Effector memory CD4-positive, alpha-beta T cell (primary cell): ENCODE data around the gene FAM171A2.
"Not testable (repeated sequence)": the region's sequence is repeated elsewhere in the genome, so short reads cannot be mapped to it uniquely, and the experiment has no call there.

Experiments
- DNase-seq, 3 donors: peaks; one replicate each; pipeline ENCODE4 v3.0.0-alpha.2; 2020
- H3K27ac ChIP-seq: 2 replicates; pipeline ENCODE4 v1.7.0; 2013; ENCODE audit warnings: mild to moderate bottlenecking, low read length, moderate library complexity; ENCODE audit not compliant: insufficient read depth, poor library complexity, severe bottlenecking
- H3K27me3 ChIP-seq: replicated peaks from 2 replicates; pipeline ENCODE4 v1.7.0; 2013; ENCODE audit warnings: mild to moderate bottlenecking, low read length; ENCODE audit not compliant: insufficient read depth, control insufficient read depth, poor library complexity, severe bottlenecking
- H3K36me3 ChIP-seq: 2 replicates; pipeline ENCODE4 v1.7.0; 2013; ENCODE audit warnings: mild to moderate bottlenecking, low read length, moderate library complexity; ENCODE audit not compliant: control insufficient read depth, insufficient read depth
- H3K4me1 ChIP-seq: 2 replicates; pipeline ENCODE4 v1.7.0; 2013; ENCODE audit warnings: low read length, mild to moderate bottlenecking; ENCODE audit not compliant: control insufficient read depth, insufficient read depth, poor library complexity, severe bottlenecking
- H3K4me3 ChIP-seq: 2 replicates; pipeline ENCODE4 v1.7.0; 2013; ENCODE audit warnings: low read length, low read depth, mild to moderate bottlenecking; ENCODE audit not compliant: insufficient read depth, poor library complexity, severe bottlenecking
- H3K9me3 ChIP-seq: 2 replicates; pipeline ENCODE4 v1.7.0; 2013; ENCODE audit warnings: mild to moderate bottlenecking, low read length, moderate library complexity; ENCODE audit not compliant: control insufficient read depth

Gene FAM171A2

DNA sequence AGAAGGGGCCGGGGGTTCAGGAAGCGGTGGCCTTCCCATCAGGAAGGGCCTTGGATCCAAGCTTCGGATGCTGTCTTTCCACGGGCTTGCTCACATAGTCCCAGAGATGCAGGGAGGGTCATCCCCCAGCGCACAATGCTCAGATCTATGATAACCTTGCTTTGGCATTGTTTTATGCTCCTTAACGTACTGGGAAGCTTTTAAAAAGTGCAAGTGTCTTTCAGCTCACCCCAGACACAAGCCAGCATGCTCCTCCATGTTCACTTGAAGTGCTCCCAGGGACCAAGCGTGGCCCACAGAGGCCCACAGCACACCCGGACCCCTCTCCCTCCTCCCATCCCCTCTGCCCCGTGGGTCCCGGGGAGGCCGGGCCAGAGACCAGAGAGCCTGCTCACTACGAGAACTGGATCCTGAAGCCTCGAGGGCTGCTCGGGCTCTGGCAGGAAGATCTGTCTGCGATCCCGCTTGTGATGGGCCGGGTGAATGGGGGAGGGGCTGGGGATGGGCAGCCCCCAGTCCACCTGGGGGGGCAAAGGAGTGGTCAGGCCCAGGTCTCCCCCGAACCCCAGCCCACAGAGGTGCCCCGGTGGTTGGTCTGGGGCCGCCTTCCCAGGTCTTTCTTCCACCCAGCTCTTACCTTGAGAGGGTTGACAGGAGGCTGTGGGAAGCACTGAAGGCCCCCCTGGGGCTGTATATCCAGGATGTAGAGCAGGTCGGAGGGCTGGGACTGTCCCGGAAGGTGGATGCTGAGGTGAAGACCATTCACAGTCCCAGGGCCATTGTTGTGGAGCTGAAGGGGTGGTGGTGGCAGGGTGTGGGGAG is 11.8 kb upstream of the FAM171A2 start:
- no peaks in the 10 kb centered on the region for H3K36me3 ChIP-seq

DNA sequence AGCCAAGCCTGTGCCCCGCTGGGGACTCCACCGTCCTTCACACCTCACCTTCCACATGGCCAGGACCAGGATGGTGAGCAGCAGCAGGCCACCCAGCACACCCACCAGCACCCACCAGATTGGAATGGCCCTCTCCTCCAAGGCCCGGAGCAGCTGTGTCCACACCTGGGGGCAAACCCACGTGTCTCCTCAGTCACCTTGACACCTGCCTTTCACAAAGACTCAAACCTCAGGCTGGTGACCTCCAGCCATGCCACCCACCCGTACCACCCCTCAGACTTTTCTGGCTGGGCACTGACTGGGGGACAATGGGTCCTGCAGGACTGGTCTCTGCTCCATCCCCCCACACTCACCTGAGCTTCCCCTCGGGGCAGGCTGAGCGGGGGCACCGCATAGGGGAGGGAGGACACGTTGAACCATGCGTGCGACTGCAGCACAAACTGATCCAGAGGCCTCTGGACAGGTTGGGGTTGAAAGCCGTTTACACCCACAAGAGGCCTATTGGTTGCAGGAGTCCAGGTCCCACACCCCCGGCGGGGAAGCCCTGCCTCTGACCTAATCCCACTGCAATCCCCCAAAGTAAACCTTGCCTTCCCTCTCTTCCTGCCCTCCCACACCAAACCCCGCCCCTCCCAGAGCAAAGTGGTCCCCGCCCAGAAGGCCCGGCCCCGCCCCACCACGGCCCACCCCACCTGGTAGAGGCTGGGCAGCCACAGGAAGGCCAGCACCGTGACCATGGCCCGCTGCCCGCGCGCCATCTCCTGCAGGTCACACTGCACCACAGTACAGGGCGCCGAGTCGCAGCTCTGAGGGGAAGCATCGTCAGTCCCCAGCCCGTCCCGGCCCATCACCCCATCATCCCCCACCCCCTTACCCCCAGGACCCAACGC is 10.9 kb upstream of the FAM171A2 start:
- H3K4me3 ChIP-seq: no peak overlapping the region

More for the DNA sequence above, 11.8 kb upstream of the FAM171A2 start:
- no peaks in the 10 kb centered on the region for H3K4me1 ChIP-seq
- H3K9me3 ChIP-seq: no peaks in the 10 kb centered on the region
- no peak for DNase-seq
- no peak overlapping the region for H3K27ac ChIP-seq
- no peak overlapping the region for H3K4me3 ChIP-seq
- H3K27me3 ChIP-seq: no peaks in the 10 kb centered on the region

DNA sequence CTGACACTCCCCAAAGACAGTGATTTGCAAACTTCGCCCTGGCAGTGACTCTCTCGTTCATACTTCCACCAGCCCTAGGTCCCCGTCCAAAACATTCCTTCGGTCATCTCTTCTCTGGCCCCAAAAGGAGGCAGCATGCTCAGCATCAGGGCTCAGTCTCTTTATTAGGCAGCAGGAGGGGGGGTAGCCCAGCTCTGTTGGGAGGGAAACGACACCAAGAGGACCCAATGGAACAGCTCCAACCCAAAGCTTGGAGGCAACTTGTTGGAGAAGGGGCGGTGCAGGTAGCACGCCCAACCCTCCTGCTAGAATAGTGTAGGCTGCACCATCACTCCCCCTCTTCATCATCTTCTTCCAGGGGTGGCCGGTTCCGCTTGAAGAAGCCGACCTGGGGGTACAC is 8.4 kb upstream of the FAM171A2 start:
- H3K9me3 ChIP-seq: no peaks in the 10 kb centered on the region
- no peaks in the 10 kb centered on the region for H3K36me3 ChIP-seq
- DNase-seq: no peak
- H3K27me3 ChIP-seq: no peaks in the 10 kb centered on the region
- H3K4me3 ChIP-seq: no peak overlapping the region
- H3K27ac ChIP-seq: no peak overlapping the region
- no peaks in the 10 kb centered on the region for H3K4me1 ChIP-seq

More for the DNA sequence above, 10.9 kb upstream of the FAM171A2 start:
- Histone ChIP-seq H3K4me1 (no peaks in the 10 kb centered on the region), H3K27ac (no peak overlapping the region), H3K36me3 (no peaks in the 10 kb centered on the region), H3K27me3 (no peaks in the 10 kb centered on the region), H3K9me3 (no peaks in the 10 kb centered on the region)
- DNase-seq: no peak

DNA sequence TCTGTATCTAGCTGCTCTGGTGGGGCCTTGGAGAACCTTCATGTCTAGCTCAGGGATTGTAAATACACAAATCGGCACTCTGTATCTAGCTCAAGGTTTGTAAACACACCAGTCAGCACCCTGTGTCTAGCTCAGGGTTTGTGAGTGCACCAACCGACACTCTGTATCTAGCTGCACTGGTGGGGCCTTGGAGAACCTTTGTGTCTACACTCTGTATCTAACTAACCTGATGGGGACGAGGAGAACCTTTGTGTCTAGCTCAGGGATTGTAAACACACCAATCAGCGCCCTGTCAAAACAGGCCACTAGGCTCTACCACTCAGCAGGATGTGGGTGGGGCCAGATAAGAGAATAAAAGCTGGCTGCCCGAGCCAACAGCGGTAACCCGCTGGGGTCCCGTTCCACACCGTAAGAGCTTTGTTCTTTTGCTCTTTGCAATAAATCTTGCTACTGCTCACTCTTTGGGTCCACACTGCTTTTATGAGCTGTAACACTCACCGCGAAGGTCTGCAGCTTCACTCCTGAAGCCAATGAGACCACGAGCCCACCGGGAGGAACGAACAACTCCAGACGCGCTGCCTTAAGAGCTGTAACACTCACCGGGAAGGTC is 5.9 kb upstream of the FAM171A2 start:
- not testable (repeated sequence) for H3K9me3 ChIP-seq, H3K4me3 ChIP-seq, H3K36me3 ChIP-seq, H3K27ac ChIP-seq, H3K4me1 ChIP-seq, H3K27me3 ChIP-seq, DNase-seq

DNA sequence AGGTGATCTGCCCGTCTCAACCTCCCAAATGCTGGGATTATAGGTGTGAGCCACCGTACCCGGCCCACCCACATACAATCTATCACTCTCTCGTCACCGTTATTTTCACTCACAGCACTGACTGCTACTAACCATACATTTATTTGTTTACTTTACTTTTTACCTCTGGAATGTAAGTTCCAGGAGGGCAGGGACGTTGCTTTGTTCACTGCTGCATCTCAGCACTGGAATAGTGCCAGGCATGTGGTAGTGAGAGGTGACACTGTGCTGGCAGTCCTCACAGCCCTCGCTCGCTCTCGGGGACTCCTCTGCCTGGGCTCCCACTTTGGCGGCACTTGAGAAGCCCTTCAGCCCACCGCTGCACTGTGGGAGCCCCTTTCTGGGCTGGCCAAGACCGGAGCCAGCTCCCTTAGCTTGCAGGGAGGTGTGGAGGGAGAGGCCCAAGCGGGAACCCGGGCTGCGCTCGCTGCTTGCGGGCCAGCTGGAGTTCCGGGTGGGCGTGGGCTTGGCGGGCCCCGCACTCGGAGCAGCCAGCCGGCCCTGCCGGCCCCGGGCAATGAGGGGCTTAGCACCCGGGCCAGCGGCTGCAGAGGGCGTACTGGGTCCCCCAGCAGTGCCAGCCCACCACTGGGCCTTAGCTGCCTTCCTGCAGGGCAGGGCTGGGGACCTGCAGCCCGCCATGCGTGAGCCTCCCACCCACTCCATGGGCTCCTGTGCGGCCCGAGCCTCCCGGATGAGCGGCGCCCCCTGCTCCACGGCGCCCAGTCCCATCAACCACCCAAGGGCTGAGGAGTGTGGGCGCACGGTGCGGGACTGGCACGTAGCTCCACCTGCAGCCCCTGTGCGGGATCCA is 5.0 kb upstream of the FAM171A2 start:
- not testable (repeated sequence) for H3K9me3 ChIP-seq, H3K4me3 ChIP-seq, H3K36me3 ChIP-seq, DNase-seq, H3K4me1 ChIP-seq, H3K27ac ChIP-seq, H3K27me3 ChIP-seq

DNA sequence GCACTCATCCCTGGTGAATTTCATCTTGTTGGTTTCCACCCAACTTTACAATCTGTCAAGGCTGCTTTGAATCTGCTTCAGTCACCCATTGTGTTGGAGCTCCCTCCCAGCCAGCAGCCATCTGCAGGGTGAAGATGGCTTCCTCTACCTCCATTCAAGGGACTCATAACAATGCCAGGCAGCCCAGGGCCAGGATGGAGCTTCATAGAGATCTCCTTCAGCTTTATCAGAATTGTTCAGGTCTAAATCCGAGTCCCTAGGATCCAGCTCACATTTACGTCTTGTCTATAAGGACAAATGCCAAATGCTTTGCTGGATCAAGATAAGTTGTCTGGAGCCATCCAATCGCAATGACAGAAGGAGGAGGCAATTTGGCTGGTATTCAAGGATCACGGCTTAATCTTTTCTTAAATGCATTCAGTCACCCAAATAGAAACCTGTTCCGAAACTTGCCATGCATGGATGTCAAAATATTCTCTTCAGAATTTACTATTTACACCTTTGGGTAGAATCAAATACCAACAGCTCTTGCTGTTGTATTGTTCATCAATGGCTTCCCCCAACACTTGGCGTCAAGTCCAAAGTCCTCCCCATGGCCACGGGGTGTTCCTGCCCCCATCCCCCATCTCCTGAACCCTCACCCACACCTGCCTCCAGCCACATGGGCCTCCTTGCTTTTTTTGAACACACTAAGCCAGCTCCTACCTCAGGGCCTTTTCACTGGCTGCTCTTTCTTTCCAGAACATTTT is 3.8 kb upstream of the FAM171A2 start:
- Histone ChIP-seq H3K4me1 (peaks cover 5% of the 10 kb centered on the region), H3K4me3 (no peak overlapping the region), H3K9me3 (no peaks in the 10 kb centered on the region), H3K27me3 (peaks cover 7% of the 10 kb centered on the region), H3K36me3 (no peaks in the 10 kb centered on the region), H3K27ac (no peak overlapping the region)
- DNase-seq: no peak

DNA sequence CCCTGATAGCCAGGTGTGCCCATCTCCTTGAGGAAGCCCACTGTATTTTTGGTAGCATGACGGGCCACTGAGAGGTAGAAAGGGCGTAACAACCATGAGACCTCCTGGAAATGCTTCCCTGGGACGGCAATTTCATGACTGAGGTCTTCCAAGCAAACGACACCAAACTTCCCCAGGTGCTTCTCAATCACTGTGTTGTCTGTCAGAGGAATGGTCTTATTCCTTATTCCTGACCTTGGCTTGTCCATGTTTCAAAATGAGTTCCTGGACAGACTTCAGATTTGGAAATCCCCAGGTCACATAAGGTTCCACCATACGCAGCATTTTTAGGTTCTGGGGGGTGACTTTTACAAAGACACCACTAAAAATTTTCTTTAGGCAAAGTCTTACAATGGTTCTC is 1.4 kb upstream of the FAM171A2 start:
- H3K4me1 ChIP-seq, H3K4me3 ChIP-seq, H3K36me3 ChIP-seq, H3K27ac ChIP-seq, DNase-seq, H3K9me3 ChIP-seq: not testable (repeated sequence)
- peaks cover 11% of the 10 kb centered on the region for H3K27me3 ChIP-seq

DNA sequence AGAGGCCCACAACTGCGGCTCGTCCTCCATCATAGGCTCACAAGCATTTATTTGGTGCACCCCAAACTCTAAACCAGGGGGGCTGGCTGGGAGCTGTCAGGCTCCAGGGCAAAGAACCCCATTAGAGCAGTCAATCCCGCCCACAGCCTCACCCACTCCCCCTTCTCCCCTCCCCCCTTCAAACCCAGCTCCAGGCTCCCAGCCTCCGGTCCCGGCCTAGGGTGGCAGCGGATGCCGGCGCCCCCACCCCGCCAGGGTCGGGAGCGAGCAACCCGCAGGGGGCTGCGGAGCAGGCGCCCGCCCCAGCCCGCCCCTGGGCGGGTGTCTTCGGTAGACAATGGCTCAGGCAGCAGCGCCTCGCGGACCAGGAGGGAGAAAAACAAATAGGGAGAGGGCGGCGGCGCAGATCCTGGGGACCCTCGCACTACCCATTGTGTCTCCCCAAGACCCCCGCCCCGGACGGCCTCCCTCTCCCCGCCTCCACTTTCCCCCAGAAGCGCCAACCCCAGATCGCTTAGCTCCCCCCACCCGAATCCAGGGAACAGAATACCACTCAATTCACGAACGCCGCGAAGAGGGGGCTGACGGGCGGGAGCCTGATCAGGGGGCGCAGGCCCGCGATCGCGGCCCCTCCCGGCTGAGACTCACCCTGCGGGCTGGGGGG is 572 bp downstream of the FAM171A2 start:
- no peak overlapping the region for H3K27ac ChIP-seq
- no peaks in the 10 kb centered on the region for H3K9me3 ChIP-seq
- no peak for DNase-seq
- H3K27me3 ChIP-seq: peaks cover 11% of the 10 kb centered on the region
- H3K4me1 ChIP-seq: peaks cover 5% of the 10 kb centered on the region
- peak overlapping the region; percentile 60 for H3K4me3 ChIP-seq
- H3K36me3 ChIP-seq: no peaks in the 10 kb centered on the region
